AG09319 (cell line): ENCODE data around the gene BPNT1.
"Not testable (repeated sequence)": the region's sequence is repeated elsewhere in the genome, so short reads cannot be mapped to it uniquely, and the experiment has no call there.

Experiments used
- DNase-seq: peaks from one replicate; pipeline ENCODE4 v3.0.0-alpha.2; 2010; ENCODE audit warnings: low read depth; ENCODE audit errors: extremely low read depth
- TF ChIP-seq, protein P1 (sequence below): IDR thresholded peaks from 2 replicates; pipeline ENCODE4 v1.5.1; 2011; ENCODE audit warnings: low read depth, mild to moderate bottlenecking, inconsistent platforms, low read length, moderate library complexity

BPNT1 gene

DNA sequence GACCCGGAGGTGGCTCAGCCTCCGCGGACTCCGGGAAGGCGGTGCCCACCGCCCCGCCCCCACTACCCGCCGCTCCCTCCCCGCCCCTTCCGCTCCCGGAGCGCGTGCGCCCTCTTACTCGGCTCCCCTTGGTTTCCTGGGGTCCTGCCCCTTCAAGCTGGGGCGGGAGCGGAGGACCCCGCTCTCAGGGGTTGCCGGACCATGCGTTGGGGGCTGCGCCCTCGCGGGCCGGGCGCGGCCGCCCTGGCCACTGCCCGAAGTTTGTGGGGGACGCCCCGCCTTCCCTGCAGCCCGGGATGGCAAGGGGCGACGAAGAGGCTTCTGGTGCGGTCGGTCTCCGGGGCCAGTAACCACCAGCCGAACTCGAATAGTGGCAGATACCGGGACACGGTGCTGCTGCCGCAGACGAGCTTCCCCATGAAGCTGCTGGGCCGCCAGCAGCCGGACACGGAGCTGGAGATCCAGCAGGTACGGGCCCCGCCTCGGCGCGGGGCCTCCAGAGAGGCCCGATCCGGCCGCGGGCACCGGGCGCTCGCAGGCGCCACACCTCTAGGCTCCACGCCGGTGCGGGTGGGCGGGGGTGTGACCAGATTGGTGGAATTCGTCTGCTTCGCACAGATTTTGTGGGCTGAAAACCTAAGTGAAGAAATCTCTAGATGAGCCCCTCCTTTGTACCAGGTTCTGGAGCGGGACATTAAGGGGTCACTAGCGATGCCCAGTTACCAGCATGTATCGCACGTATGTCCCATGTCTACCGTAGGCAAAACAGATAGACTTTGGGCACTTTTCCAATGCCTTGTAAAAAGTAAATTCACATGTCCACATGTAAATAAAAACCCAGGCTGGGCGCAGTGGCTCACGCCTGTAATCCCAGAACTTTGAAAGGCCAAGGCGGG lies 4.7 kb upstream of the BPNT1 start, which contains the start of gene IARS2:
IARS2 (plus strand) TSS at position 117 of the 896 bp plus-strand sequence; CDS start at position 202, 85 bp downstream.
- TF ChIP-seq, protein P1, sequence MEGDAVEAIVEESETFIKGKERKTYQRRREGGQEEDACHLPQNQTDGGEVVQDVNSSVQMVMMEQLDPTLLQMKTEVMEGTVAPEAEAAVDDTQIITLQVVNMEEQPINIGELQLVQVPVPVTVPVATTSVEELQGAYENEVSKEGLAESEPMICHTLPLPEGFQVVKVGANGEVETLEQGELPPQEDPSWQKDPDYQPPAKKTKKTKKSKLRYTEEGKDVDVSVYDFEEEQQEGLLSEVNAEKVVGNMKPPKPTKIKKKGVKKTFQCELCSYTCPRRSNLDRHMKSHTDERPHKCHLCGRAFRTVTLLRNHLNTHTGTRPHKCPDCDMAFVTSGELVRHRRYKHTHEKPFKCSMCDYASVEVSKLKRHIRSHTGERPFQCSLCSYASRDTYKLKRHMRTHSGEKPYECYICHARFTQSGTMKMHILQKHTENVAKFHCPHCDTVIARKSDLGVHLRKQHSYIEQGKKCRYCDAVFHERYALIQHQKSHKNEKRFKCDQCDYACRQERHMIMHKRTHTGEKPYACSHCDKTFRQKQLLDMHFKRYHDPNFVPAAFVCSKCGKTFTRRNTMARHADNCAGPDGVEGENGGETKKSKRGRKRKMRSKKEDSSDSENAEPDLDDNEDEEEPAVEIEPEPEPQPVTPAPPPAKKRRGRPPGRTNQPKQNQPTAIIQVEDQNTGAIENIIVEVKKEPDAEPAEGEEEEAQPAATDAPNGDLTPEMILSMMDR, result no peak
- DNase-seq, result peak; percentile 45

DNA sequence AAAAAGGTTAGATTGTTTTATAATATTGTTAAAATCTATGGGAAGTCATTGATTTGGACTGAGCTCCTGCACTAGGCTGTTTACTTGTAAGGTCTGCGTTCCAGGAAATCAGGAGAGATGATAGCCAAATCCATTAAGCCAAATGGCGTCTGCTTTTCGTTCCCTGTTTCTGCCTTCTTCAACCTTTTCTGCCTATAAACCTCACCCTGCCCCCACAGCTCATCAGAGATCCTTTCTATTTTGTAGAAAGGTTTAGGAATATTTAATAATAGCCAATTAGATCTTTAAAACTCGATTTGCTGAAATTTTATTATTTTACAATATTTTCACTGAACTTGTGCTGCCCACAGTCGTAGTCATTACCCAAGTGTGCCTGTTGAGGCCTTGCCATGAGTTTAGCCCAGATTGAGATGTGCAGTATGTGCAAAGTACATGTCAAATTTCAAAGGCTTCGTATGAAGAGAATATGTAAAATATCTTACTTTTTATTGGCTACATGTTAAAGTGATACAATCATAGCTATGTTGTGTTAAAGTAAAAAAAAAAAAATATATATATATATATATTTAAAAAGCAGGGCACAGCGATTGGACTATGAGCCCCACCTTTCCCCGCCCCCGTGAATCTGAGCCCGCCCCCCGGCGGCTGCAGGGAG lies 3.9 kb upstream of the BPNT1 start:
- DNase-seq, result no peak
- TF ChIP-seq, protein P1, result no peak

DNA sequence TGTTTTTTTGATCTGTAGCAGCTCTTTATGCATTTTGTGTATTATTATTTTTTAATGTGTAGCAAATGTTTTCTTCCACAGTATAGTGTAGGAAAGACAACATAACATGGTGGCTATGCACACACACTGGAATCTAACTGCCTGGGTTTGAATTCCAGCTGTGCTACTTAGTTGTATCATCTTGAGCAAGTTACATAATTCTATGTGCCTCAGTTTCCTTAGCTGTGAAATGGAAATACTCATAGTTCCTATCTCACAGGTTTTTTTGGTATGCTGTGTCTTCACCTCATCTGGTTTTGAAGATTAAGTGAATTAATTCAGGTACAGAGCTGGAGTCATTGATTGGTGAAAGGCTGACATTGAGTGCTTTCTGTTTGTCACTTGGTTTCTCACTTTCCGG lies 3.1 kb upstream of the BPNT1 start:
- TF ChIP-seq, protein P1, result no peak

DNA sequence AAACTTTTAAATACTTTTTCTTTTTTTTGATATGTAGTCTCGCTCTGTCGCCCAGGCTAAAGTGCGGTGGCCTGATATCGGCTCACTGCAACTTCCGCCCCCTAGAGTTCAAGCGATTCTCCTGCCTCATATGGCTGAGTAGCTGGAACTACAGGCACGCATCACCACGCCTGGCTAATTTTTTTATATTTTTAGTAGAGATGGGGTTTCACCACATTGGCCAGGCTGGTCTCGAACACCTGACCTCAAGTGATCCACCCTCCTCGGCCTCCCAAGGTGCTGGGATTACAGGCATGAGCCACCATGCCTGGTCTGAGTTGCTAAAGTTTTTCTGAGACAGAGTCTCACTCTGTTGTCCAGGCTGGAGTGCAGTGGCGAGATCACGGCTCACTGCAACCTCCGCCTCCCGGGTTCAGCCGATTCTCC lies 3.3 kb downstream of the BPNT1 start:
- DNase-seq, result not testable (repeated sequence)

More for the DNA sequence above, 3.1 kb upstream of the BPNT1 start:
- no peak for DNase-seq

DNA sequence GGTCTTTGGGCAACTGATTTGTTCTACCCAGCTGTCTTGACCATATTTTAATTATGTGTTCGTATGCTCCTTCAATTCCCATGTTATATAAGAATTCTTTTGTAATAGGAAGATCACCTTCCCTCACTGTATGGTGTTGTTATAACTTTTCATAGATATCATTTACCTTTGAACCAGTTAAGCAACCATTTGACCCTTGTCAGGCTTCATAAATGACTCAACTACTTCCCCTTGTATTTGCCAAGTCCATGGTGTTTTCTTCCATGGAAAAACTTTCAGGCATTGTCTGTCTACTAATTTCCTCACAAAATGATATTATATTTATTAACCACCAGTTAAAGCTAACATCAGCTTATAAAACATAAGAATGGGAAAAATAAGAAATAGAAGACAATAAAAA lies 5.1 kb downstream of the BPNT1 start:
- no peak for DNase-seq
- TF ChIP-seq, protein P1, result no peak

DNA sequence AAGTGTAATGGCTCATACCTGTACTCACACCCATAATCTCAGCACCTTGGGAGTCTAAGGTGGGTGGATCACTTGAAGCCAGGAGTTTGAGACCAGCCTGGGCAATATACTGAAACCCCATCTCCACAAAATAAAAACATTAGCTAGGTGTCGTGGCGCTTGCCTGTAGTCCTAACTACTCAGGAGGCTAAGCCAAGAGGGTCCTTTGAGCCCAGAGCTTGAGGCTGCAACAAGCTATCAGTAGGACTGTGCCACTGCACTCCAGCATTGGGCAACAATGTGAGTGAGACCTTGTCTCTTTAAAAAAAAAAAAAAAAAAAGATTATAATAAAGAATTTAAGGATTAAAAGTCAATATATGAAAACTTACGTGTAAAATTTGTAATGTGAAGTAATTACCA lies 11.7 kb downstream of the BPNT1 start:
- DNase-seq, result no peak
- TF ChIP-seq, protein P1, result no peak

DNA sequence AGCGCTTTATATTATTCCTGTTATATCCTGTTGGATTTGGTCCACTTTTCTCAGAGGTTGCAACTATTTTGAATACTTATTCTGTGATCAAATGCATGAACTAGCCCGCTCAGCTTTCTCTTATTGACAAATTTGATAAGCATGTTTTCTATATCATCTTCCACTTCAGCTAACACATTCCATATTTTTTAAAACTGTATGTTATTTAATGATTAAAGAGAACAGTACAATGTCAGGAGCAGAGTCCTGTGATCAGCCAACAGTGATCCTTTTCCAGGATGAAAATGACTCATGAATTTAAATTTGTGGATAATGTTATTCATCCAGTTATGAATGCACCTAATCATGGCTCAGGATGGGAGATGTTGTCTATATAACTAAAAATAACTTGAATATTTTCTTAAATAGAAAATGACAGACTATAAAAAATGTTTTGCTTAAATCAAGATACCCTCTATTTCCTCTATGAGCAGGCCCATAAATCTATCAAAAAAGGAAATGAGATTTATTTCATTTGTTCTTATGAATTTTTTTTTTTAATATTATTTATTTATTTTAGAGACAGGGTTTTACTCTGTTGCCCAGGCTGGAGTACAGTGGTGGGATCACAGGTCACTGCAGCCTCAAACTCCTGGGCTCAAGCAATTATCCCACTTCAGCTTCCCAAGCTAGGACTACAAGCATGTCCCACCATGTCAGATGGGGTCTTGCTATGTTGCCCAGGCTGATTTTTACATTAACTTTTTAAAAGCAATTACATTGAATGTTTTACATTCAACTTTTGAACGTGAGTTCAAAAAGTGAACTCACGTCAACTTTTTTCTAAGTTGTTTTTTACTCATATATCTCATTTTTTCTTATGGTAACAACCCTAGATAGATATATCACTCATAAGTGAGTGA lies 12.5 kb downstream of the BPNT1 start:
- TF ChIP-seq, protein P1, result no peak
- no peak for DNase-seq
